NB4 (cell line): Measurements from ENCODE around the gene ABCC8.

Source experiments
- DNase-seq: peaks from one replicate; pipeline ENCODE4 v3.0.0; 2010; ENCODE audit warnings: low read depth
- H3K4me3 ChIP-seq: one replicate; pipeline ENCODE4 v1.5.1; 2011; ENCODE audit warnings: mild to moderate bottlenecking, low read depth, low read length, moderate library complexity
- CTCF ChIP-seq: IDR thresholded peaks from one replicate; pipeline ENCODE4 v1.5.1; 2012; ENCODE audit warnings: low read depth, low read length
- MAX ChIP-seq: IDR thresholded peaks from 2 replicates; pipeline ENCODE4 v1.6.1; 2011; ENCODE audit warnings: low read depth, low read length
- MYC ChIP-seq: IDR thresholded peaks from 2 replicates; pipeline ENCODE4 v1.6.1; 2011; ENCODE audit warnings: low read depth, low read length
- POLR2A ChIP-seq: IDR thresholded peaks from 2 replicates; pipeline ENCODE4 v1.6.1; 2011; ENCODE audit warnings: mild to moderate bottlenecking; ENCODE audit not compliant: insufficient read length; ENCODE audit errors: extremely low read depth

The ABCC8 gene

GRCh38 chr11:17413414-17414316 is 63.0 kb downstream of the ABCC8 start:
- no peak for DNase-seq
- TF ChIP-seq MAX, result no peak
- no peak for TF ChIP-seq MYC
- no peak for TF ChIP-seq POLR2A
- no peak for TF ChIP-seq CTCF
- H3K4me3 ChIP-seq, result no peak overlapping the region

- TF ChIP-seq CTCF (no peak), POLR2A (no peak), MAX (no peak), MYC (no peak)
- DNase-seq, result no peak
- H3K4me3 ChIP-seq, result no peak overlapping the region
Observed at GRCh38 chr11:17412488-17413180, 64.0 kb downstream of the ABCC8 start.

GRCh38 chr11:17411418-17411817 is 65.2 kb downstream of the ABCC8 start:
- TF ChIP-seq MAX, result no peak
- no peak for TF ChIP-seq POLR2A
- TF ChIP-seq MYC, result no peak
- no peak for TF ChIP-seq CTCF
- DNase-seq, result no peak
- no peak overlapping the region for H3K4me3 ChIP-seq

- TF ChIP-seq MAX (no peak), MYC (no peak), CTCF (no peak), POLR2A (no peak)
- H3K4me3 ChIP-seq, result no peak overlapping the region
Observed at GRCh38 chr11:17410606-17411379, 65.9 kb downstream of the ABCC8 start.

GRCh38 chr11:17408641-17409040 is 68.0 kb downstream of the ABCC8 start:
- TF ChIP-seq MYC, result no peak
- no peak for TF ChIP-seq CTCF
- TF ChIP-seq MAX, result no peak
- H3K4me3 ChIP-seq, result no peak overlapping the region
- no peak for DNase-seq

More at GRCh38 chr11:17410606-17411379, 65.9 kb downstream of the ABCC8 start:
- DNase-seq, result no peak
